GM12878 (cell line): Measurements from ENCODE around the gene PAM. TPM values are rescaled to one million over a fixed set of nuclear protein-coding genes. Genes with fewer than 3 reads are reported as not detected.

Experiments used
- ATAC-seq: fragments of 200-7000 bp; cut with Tn5 transposase; 3 replicates; pipeline ENCODE4 v1.9.1; 2020; ENCODE audit warnings: mild to moderate bottlenecking, moderate library complexity
- BruUV-seq: library from RNA; stranded (reverse); fragments of 400-500 nt; replicated peaks from 2 replicates; lab custom pipeline; 2021; lab: Mats Ljungman, UMichigan
- CTCF ChIA-PET: fragments of 300-600 bp; sonication (Branson Sonifier 250); formaldehyde crosslinking; extraction: SDS; loops from one replicate; lab custom pipeline; 2021; ENCODE audit warnings: inconsistent platforms; lab: Yijun Ruan, JAX
- POLR2A ChIA-PET: fragments of 350-600 bp; formaldehyde crosslinking; extraction: SDS; loops from one replicate; lab custom pipeline; 2021; ENCODE audit warnings: inconsistent platforms; lab: Charles Lee
- RAD21 ChIA-PET: fragments of 300-600 bp; sonication (Branson Sonifier 250); formaldehyde crosslinking; loops from one replicate; lab custom pipeline; 2023; ENCODE audit warnings: antibody characterized with exemption; ENCODE audit not compliant: unreplicated experiment; lab: Charles Lee
- SMC1A ChIA-PET: fragments of 300-600 bp; sonication (Branson Sonifier 250); formaldehyde crosslinking; loops from one replicate; lab custom pipeline; 2023; ENCODE audit not compliant: unreplicated experiment, uncharacterized antibody; lab: Charles Lee
- DNase-seq: peaks from one replicate; pipeline ENCODE4 v3.0.0-alpha.2; 2011; ENCODE audit warnings: low read depth, low spot score
- FAIRE-seq: peaks from 3 replicates; lab custom pipeline; 2011; peaks lifted over from hg19 to GRCh38; lab: Jason Lieb, UNC
- H2AFZ ChIP-seq: 2 replicates; pipeline ENCODE4 v1.6.0; 2011; ENCODE audit warnings: low read depth, low read length, control low read depth; ENCODE audit not compliant: control insufficient read depth
- H3K27ac ChIP-seq: 2 replicates; pipeline ENCODE4 v1.5.1; 2011; ENCODE audit warnings: control low read depth; ENCODE audit not compliant: control insufficient read depth, insufficient read depth
- H3K27me3 ChIP-seq, 2 experiments: replicated peaks in 1 of 2; 2 replicates each; pipeline versions ENCODE4 v1.6.0 to v1.6.1; 2011; ENCODE audit warnings: low read length in 1 of 2; ENCODE audit not compliant: control insufficient read depth in 2 of 2, insufficient read depth in 2 of 2
- H3K36me3 ChIP-seq, 2 experiments: 2 replicates each; pipeline ENCODE4 v1.5.1; 2011; ENCODE audit warnings: low read length in 1 of 2; ENCODE audit not compliant: control insufficient read depth in 2 of 2, insufficient read depth in 2 of 2
- H3K4me1 ChIP-seq: 2 replicates; pipeline ENCODE4 v1.6.1; 2011; ENCODE audit warnings: mild to moderate bottlenecking, low read length, moderate library complexity, mixed read lengths; ENCODE audit not compliant: control insufficient read depth, insufficient read depth
- H3K4me2 ChIP-seq: 2 replicates; pipeline ENCODE4 v1.6.0; 2011; ENCODE audit warnings: control low read depth; ENCODE audit not compliant: control insufficient read depth, insufficient read depth
- H3K4me3 ChIP-seq: fragments of 200-600 bp; sonication (generic); 2 replicates; pipeline ENCODE4 v1.5.1; 2016
- H3K79me2 ChIP-seq: 2 replicates; pipeline ENCODE4 v1.6.0; 2011; ENCODE audit warnings: low read length; ENCODE audit not compliant: control insufficient read depth, insufficient read depth
- H3K9ac ChIP-seq: 2 replicates; pipeline ENCODE4 v1.8.0; 2011; ENCODE audit warnings: low read length, control low read depth, mixed read lengths; ENCODE audit not compliant: control insufficient read depth, insufficient read depth
- H3K9me3 ChIP-seq: replicated peaks from 3 replicates; pipeline ENCODE4 v1.5.1; 2011; ENCODE audit warnings: mild to moderate bottlenecking, low read length; ENCODE audit not compliant: control insufficient read depth, insufficient read depth
- H4K20me1 ChIP-seq: 2 replicates; pipeline ENCODE4 v1.6.0; 2011; ENCODE audit not compliant: control insufficient read depth, insufficient read depth
- CEBPB ChIP-seq, 2 experiments: fragments of 150-350 bp in 1 of 2; IDR thresholded peaks; 2 replicates each; pipeline ENCODE4 v1.6.1; 2012 to 2014; ENCODE audit warnings: low read depth in 2 of 2, low read length in 2 of 2, borderline replicate concordance in 1 of 2, inconsistent platforms in 1 of 2
- EGR1 ChIP-seq, 2 experiments: IDR thresholded peaks; 1 replicate in 1 of 2; 2 replicates in 1 of 2; pipeline ENCODE4 v1.6.1; 2011 to 2012; ENCODE audit warnings: low read depth in 2 of 2, low read length in 2 of 2, borderline replicate concordance in 1 of 2, mild to moderate bottlenecking in 1 of 2, moderate library complexity in 1 of 2
- FOS ChIP-seq: IDR thresholded peaks from 3 replicates; pipeline ENCODE4 v1.6.1; 2011; ENCODE audit warnings: borderline replicate concordance; ENCODE audit not compliant: insufficient read length; ENCODE audit errors: extremely low read depth
- JUNB ChIP-seq: IDR thresholded peaks from 2 replicates; pipeline ENCODE4 v1.6.1; 2016; ENCODE audit warnings: antibody characterized with exemption, mild to moderate bottlenecking
- KLF5 ChIP-seq: fragments of 450-650 bp; IDR thresholded peaks from 2 replicates; pipeline ENCODE4 v1.6.1; 2014; ENCODE audit warnings: mild to moderate bottlenecking; ENCODE audit not compliant: partially characterized antibody
- LARP7 ChIP-seq: fragments of 450-650 bp; IDR thresholded peaks from 2 replicates; pipeline ENCODE4 v1.6.1; 2017; ENCODE audit warnings: mild to moderate bottlenecking
- RAD21 ChIP-seq: IDR thresholded peaks from 2 replicates; pipeline ENCODE4 v1.6.1; 2011; ENCODE audit warnings: mild to moderate bottlenecking, low read depth, low read length, moderate library complexity; ENCODE audit not compliant: insufficient read depth
- SMAD1 ChIP-seq: fragments of 450-650 bp; IDR thresholded peaks from 2 replicates; pipeline ENCODE4 v1.6.1; 2018; ENCODE audit warnings: mild to moderate bottlenecking, low read depth; ENCODE audit not compliant: partially characterized antibody
- STAT3 ChIP-seq: IDR thresholded peaks from 2 replicates; pipeline ENCODE4 v1.6.1; 2011; ENCODE audit warnings: low read depth, low read length, improper control_type of control experiment
- WGBS: methylation state at CpG from one replicate; pipeline ENCODE4 v1.1.6; 2016; ENCODE audit warnings: low lambda C conversion rate; ENCODE audit not compliant: insufficient replicate concordance, insufficient coverage; ENCODE audit errors: missing lambda C conversion rate; 5-methylcytosine and 5-hydroxymethylcytosine counted together
- in situ Hi-C: fragments of 300-500 bp; cut with MboI; formaldehyde crosslinking; loops from 9 replicates; pipeline ENCODE4 v1.14.3; 2018; ENCODE audit warnings: mixed read lengths
- intact Hi-C: fragments of 100-400 bp; cut with micrococcal nuclease; formaldehyde crosslinking; loops from one replicate; pipeline ENCODE4 v1.14.2; 2022; ENCODE audit not compliant: unreplicated experiment
- polyA plus RNA-seq, 11 experiments: library from polyadenylated mRNA; depleted of rRNA in 4 of 11; unstranded in 6 of 11; stranded (reverse) in 5 of 11; fragments of >200 nt; fragmentation: Nextera tagmentation in 4 of 11; fragmentation: Illumina TruSeq in 1 of 11; extraction: Ambion mirVana in 4 of 11; extraction: Trizol in 1 of 11; gene quantifications; 1 replicate in 1 of 11; 2 replicates in 10 of 11; pipeline versions ENCODE4 v1.2.1 to v1.2.3, GENCODE V29; 2011 to 2016; ENCODE audit warnings: inconsistent platforms in 2 of 11, missing spikeins in 2 of 11, low read depth in 1 of 11
- total RNA-seq, 4 experiments: library from RNA; depleted of rRNA in 3 of 4; stranded (reverse); fragments of >200 nt in 3 of 4; fragmentation: Illumina TruSeq in 1 of 4; extraction: Trizol in 1 of 4; gene quantifications; 2 replicates each; pipeline versions ENCODE4 v1.2.1 to v1.2.3, GENCODE V29; 2013 to 2021
- TF ChIP-seq, protein P1 (sequence below): fragments of 450-650 bp; IDR thresholded peaks from 2 replicates; pipeline ENCODE4 v1.6.1; 2017; ENCODE audit warnings: mild to moderate bottlenecking, moderate library complexity
- TF ChIP-seq, protein P2 (sequence below): fragments of 450-650 bp; formaldehyde crosslinking; IDR thresholded peaks from 2 replicates; pipeline ENCODE4 v1.5.0; 2022; ENCODE audit warnings: mild to moderate bottlenecking, missing genetic modification characterization

PAM gene
- total and polyA plus RNA-seq, 10 of the 15 experiments (the other 5 are each of a cell fraction or from before 2014, with no cell fraction given): 5.5 to 72.5 (median 15.4) TPM

DNA sequence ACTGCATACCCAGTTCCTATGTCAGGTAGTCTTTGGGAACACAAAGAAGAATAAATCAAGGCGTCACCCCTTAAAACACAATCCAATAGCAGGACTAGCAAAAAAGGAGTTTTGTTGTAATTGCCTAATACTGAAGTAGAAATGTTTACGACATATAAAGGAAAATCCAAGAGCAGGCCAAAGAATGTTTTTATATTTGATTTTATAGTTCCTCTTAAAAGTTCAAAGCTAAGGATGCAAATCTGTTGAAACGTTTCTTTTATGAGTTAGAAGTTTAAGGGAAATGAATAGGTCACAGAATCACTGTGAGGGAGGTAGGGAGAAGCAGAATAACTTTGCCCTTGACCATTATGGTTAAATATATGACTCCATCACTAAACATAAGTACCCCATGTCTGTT is 136.1 kb downstream of the PAM start:
- RAD21 ChIA-PET: no interaction called here
- SMC1A ChIA-PET: interaction anchor here (1.0 kb wide), 1 partner anchor 9 kb away, joined by 3 read pairs; no protein-coding TSS in a partner anchor
- Histone ChIP-seq H3K9ac (no peak overlapping the region), H3K9me3 (no peaks in the 10 kb centered on the region), H2AFZ (no peak overlapping the region), H3K4me2 (no peak overlapping the region), H3K36me3 (no peaks in the 10 kb centered on the region), H3K79me2 (no peaks in the 10 kb centered on the region), H3K4me1 (no peaks in the 10 kb centered on the region), H4K20me1 (no peaks in the 10 kb centered on the region), H3K4me3 (no peak overlapping the region), H3K27ac (no peak overlapping the region), H3K27me3 (no peaks in the 10 kb centered on the region)
- ATAC-seq (no peak), DNase-seq (no peak), FAIRE-seq (no peak)
- WGBS: 75% methylated on average over 3 of the region's 3 CpGs
- CTCF ChIA-PET: no interaction called here
- intact Hi-C loops: no loop called here
- in situ Hi-C loops: no loop called here
- POLR2A ChIA-PET: no interaction called here
- no peak for TF ChIP-seq RAD21
- TF ChIP-seq, protein P1, sequence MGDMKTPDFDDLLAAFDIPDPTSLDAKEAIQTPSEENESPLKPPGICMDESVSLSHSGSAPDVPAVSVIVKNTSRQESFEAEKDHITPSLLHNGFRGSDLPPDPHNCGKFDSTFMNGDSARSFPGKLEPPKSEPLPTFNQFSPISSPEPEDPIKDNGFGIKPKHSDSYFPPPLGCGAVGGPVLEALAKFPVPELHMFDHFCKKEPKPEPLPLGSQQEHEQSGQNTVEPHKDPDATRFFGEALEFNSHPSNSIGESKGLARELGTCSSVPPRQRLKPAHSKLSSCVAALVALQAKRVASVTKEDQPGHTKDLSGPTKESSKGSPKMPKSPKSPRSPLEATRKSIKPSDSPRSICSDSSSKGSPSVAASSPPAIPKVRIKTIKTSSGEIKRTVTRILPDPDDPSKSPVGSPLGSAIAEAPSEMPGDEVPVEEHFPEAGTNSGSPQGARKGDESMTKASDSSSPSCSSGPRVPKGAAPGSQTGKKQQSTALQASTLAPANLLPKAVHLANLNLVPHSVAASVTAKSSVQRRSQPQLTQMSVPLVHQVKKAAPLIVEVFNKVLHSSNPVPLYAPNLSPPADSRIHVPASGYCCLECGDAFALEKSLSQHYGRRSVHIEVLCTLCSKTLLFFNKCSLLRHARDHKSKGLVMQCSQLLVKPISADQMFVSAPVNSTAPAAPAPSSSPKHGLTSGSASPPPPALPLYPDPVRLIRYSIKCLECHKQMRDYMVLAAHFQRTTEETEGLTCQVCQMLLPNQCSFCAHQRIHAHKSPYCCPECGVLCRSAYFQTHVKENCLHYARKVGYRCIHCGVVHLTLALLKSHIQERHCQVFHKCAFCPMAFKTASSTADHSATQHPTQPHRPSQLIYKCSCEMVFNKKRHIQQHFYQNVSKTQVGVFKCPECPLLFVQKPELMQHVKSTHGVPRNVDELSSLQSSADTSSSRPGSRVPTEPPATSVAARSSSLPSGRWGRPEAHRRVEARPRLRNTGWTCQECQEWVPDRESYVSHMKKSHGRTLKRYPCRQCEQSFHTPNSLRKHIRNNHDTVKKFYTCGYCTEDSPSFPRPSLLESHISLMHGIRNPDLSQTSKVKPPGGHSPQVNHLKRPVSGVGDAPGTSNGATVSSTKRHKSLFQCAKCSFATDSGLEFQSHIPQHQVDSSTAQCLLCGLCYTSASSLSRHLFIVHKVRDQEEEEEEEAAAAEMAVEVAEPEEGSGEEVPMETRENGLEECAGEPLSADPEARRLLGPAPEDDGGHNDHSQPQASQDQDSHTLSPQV: no peak
- no peak for TF ChIP-seq JUNB
- no peak for TF ChIP-seq EGR1 (IDR thresholded peaks at IDR 0.05; ENCODE audit: borderline replicate concordance in 1 of 2, low read depth in 2 of 2, low read length in 2 of 2)
- TF ChIP-seq FOS: no peak
- no peak for TF ChIP-seq LARP7
- TF ChIP-seq, protein P2, sequence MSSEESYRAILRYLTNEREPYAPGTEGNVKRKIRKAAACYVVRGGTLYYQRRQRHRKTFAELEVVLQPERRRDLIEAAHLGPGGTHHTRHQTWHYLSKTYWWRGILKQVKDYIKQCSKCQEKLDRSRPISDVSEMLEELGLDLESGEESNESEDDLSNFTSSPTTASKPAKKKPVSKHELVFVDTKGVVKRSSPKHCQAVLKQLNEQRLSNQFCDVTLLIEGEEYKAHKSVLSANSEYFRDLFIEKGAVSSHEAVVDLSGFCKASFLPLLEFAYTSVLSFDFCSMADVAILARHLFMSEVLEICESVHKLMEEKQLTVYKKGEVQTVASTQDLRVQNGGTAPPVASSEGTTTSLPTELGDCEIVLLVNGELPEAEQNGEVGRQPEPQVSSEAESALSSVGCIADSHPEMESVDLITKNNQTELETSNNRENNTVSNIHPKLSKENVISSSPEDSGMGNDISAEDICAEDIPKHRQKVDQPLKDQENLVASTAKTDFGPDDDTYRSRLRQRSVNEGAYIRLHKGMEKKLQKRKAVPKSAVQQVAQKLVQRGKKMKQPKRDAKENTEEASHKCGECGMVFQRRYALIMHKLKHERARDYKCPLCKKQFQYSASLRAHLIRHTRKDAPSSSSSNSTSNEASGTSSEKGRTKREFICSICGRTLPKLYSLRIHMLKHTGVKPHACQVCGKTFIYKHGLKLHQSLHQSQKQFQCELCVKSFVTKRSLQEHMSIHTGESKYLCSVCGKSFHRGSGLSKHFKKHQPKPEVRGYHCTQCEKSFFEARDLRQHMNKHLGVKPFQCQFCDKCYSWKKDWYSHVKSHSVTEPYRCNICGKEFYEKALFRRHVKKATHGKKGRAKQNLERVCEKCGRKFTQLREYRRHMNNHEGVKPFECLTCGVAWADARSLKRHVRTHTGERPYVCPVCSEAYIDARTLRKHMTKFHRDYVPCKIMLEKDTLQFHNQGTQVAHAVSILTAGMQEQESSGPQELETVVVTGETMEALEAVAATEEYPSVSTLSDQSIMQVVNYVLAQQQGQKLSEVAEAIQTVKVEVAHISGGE (CRISPR knock-in tag): no peak
- TF ChIP-seq CEBPB (IDR thresholded peaks at IDR 0.05; ENCODE audit: borderline replicate concordance in 1 of 2, low read depth in 2 of 2, low read length in 2 of 2): no peak
- no peak for TF ChIP-seq STAT3
- TF ChIP-seq KLF5: no peak
- TF ChIP-seq SMAD1: no peak
- BruUV-seq: no TSS peak
